ENCODE measurements around the gene TJP2.

- TF ChIP-seq ZFP3 (tag by site-specific recombination; IDR thresholded peaks at IDR 0.05; ENCODE audit: low read depth) (no peak), ZNF23 (tag by site-specific recombination; IDR thresholded peaks at IDR 0.05; ENCODE audit: borderline replicate concordance) (no peak), ZFP37 (tag by site-specific recombination; IDR thresholded peaks at IDR 0.05) (no peak), AEBP2 (tag by site-specific recombination; IDR thresholded peaks at IDR 0.05; ENCODE audit: borderline replicate concordance) (no peak), ZFP69B (tag by site-specific recombination; IDR thresholded peaks at IDR 0.05) (no peak), PRDM4 (tag by site-specific recombination; IDR thresholded peaks at IDR 0.05) (no peak), HOXD13 (CRISPR knock-in tag; IDR thresholded peaks at IDR 0.05; ENCODE audit: borderline replicate concordance) (no peak)
Measured at GRCh38 chr9:69168709-69169217, 5.3 kb upstream of the TJP2 start.
